GM21717 (cell line): ENCODE measurements around the gene MDGA2.
A peak's percentile ranks its signal among the peaks of the same experiment; 100 is the strongest.
"Not testable (repeated sequence)": the region's sequence is repeated elsewhere in the genome, so short reads cannot be mapped to it uniquely, and the experiment has no call there.

Source experiments
- ATAC-seq: cut with Tn5 transposase; IDR thresholded peaks from one replicate; pipeline ENCODE4 v1.9.1; 2021; ENCODE audit warnings: mild to moderate bottlenecking, moderate library complexity; ENCODE audit not compliant: unreplicated experiment

Gene MDGA2

GRCh38 chr14:46999661-47000060 is 675.7 kb downstream of the MDGA2 start:
- no peak for ATAC-seq

- ATAC-seq, result no peak
Observed at GRCh38 chr14:46989566-46989965, 685.8 kb downstream of the MDGA2 start.

- ATAC-seq, result no peak
Observed at GRCh38 chr14:46988312-46988711, 687.1 kb downstream of the MDGA2 start.

GRCh38 chr14:46985529-46986380 is 689.6 kb downstream of the MDGA2 start:
- ATAC-seq, result no peak

- no peak for ATAC-seq
Observed at GRCh38 chr14:46973295-46973694, 702.1 kb downstream of the MDGA2 start.

- no peak for ATAC-seq
Observed at GRCh38 chr14:46964378-46964777, 711.0 kb downstream of the MDGA2 start.

GRCh38 chr14:46951103-46951502 is 724.3 kb downstream of the MDGA2 start:
- no peak for ATAC-seq

GRCh38 chr14:46940611-46941010 is 734.8 kb downstream of the MDGA2 start:
- no peak for ATAC-seq

GRCh38 chr14:46920542-46920941 is 754.9 kb downstream of the MDGA2 start:
- no peak for ATAC-seq

GRCh38 chr14:46915539-46915938 is 759.9 kb downstream of the MDGA2 start:
- not testable (repeated sequence) for ATAC-seq

- ATAC-seq, result no peak
Observed at GRCh38 chr14:46902837-46903236, 772.6 kb downstream of the MDGA2 start.

GRCh38 chr14:46894476-46894875 is 780.9 kb downstream of the MDGA2 start:
- no peak for ATAC-seq

- peak; percentile 87 for ATAC-seq
Observed at GRCh38 chr14:46887144-46887543, 788.3 kb downstream of the MDGA2 start.

GRCh38 chr14:46885566-46885965 is 789.8 kb downstream of the MDGA2 start:
- no peak for ATAC-seq

GRCh38 chr14:46861753-46862152 is 813.7 kb downstream of the MDGA2 start:
- no peak for ATAC-seq

- ATAC-seq, result no peak
Observed at GRCh38 chr14:46840944-46841720, 834.3 kb downstream of the MDGA2 start.

- ATAC-seq, result no peak
Observed at GRCh38 chr14:46820291-46820690, 855.1 kb downstream of the MDGA2 start.

- no peak for ATAC-seq
Observed at GRCh38 chr14:46819117-46819516, 856.3 kb downstream of the MDGA2 start.

- no peak for ATAC-seq
Observed at GRCh38 chr14:46818147-46818546, 857.3 kb downstream of the MDGA2 start.

GRCh38 chr14:46793144-46793543 is 882.3 kb downstream of the MDGA2 start:
- no peak for ATAC-seq
